ENCODE measurements around the gene BCL2L13. TPM values are rescaled to one million over a fixed set of nuclear protein-coding genes. Genes with fewer than 3 reads are reported as not detected.

BCL2L13 gene
- total RNA-seq, 1 experiment from 2014 or later = 38.1 TPM

- TF ChIP-seq IRF1 (CRISPR knock-in tag; IDR thresholded peaks at IDR 0.05) (no peak), ETV6 (CRISPR knock-in tag; IDR thresholded peaks at IDR 0.05) (no peak), E2F5 (CRISPR knock-in tag; IDR thresholded peaks at IDR 0.05) (no peak), ZBTB21 (CRISPR knock-in tag; IDR thresholded peaks at IDR 0.05; ENCODE audit: borderline replicate concordance) (no peak)
Measured at GRCh38 chr22:17601031-17601430, 37.5 kb upstream of the BCL2L13 start (continued).

GRCh38 chr22:17603668-17604067, 34.9 kb upstream of the BCL2L13 start:
- H3K4me3 Mint-ChIP-seq = no peak overlapping the region
- ATAC-seq (no peak), DNase-seq (ENCODE audit: low spot score) (no peak)
- TF ChIP-seq ZNF317 (CRISPR knock-in tag; IDR thresholded peaks at IDR 0.05; ENCODE audit: borderline replicate concordance, low read depth) = no peak
- H3K27me3 Mint-ChIP-seq (ENCODE audit: low read depth) = no peaks in the 10 kb centered on the region
- no peak overlapping the region for H3K27ac Mint-ChIP-seq
- H3K36me3 Mint-ChIP-seq = peaks cover 21% of the 10 kb centered on the region
- POLR2A ChIA-PET = no interaction called here
- H3K9me3 Mint-ChIP-seq = no peaks in the 10 kb centered on the region
- H3K4me1 Mint-ChIP-seq = no peaks in the 10 kb centered on the region
- CTCF ChIA-PET = interaction anchor here (0.6 kb wide), 1 partner anchor 23 kb away, joined by 3 read pairs; no protein-coding TSS in a partner anchor

- no peaks in the 10 kb centered on the region for H3K9me3 Mint-ChIP-seq
- CTCF ChIA-PET = interaction anchor here (2.5 kb wide), 1 partner anchor 48 kb away, joined by 7 read pairs; no protein-coding TSS in a partner anchor
- no peaks in the 10 kb centered on the region for H3K4me1 Mint-ChIP-seq
- peaks cover 17% of the 10 kb centered on the region for H3K36me3 Mint-ChIP-seq
- POLR2A ChIA-PET = interaction anchor here (0.5 kb wide), 1 partner anchor 342 kb away, joined by 6 read pairs; no protein-coding TSS in a partner anchor
- no peak overlapping the region for H3K4me3 Mint-ChIP-seq
- ATAC-seq (no peak), DNase-seq (ENCODE audit: low spot score) (no peak)
- no peak for TF ChIP-seq ZNF512 (CRISPR knock-in tag; IDR thresholded peaks at IDR 0.05; ENCODE audit: borderline replicate concordance)
- no peak for TF ChIP-seq FOXP1 (CRISPR knock-in tag; IDR thresholded peaks at IDR 0.05; ENCODE audit: borderline replicate concordance)
- TF ChIP-seq GRHL2 (CRISPR knock-in tag; IDR thresholded peaks at IDR 0.05; ENCODE audit: insufficient replicate concordance, severe bottlenecking) = no peak
- no peak for TF ChIP-seq TEAD4 (CRISPR knock-in tag; IDR thresholded peaks at IDR 0.05)
- no peak for TF ChIP-seq ZBTB21 (CRISPR knock-in tag; IDR thresholded peaks at IDR 0.05; ENCODE audit: borderline replicate concordance)
- TF ChIP-seq IRF1 (CRISPR knock-in tag; IDR thresholded peaks at IDR 0.05) = no peak
- TF ChIP-seq ZNF263 (CRISPR knock-in tag; IDR thresholded peaks at IDR 0.05; ENCODE audit: low read depth) = no peak
- no peak for TF ChIP-seq ZNF671 (CRISPR knock-in tag; IDR thresholded peaks at IDR 0.05)
- no peak for TF ChIP-seq NR1H2 (CRISPR knock-in tag; IDR thresholded peaks at IDR 0.05)
- TF ChIP-seq ZBTB43 (CRISPR knock-in tag; IDR thresholded peaks at IDR 0.05) = no peak
- no peak overlapping the region for H3K27ac Mint-ChIP-seq
- no peaks in the 10 kb centered on the region for H3K27me3 Mint-ChIP-seq (ENCODE audit: low read depth)
Measured at GRCh38 chr22:17606496-17606895, 32.1 kb upstream of the BCL2L13 start.

- H3K27ac Mint-ChIP-seq = no peak overlapping the region
- no peak overlapping the region for H3K4me3 Mint-ChIP-seq
- ChIA-PET CTCF (interaction anchor here (2.5 kb wide), 1 partner anchor 49 kb away, joined by 7 read pairs; no protein-coding TSS in a partner anchor), POLR2A (no interaction called here)
- no peaks in the 10 kb centered on the region for H3K27me3 Mint-ChIP-seq (ENCODE audit: low read depth)
- H3K9me3 Mint-ChIP-seq = no peaks in the 10 kb centered on the region
- DNase-seq (ENCODE audit: low spot score) (no peak), ATAC-seq (no peak)
- H3K4me1 Mint-ChIP-seq = no peaks in the 10 kb centered on the region
- H3K36me3 Mint-ChIP-seq = peaks cover 31% of the 10 kb centered on the region
- TF ChIP-seq ZNF138 (CRISPR knock-in tag; conservative IDR thresholded peaks at IDR 0.05) (no peak), ZNF396 (CRISPR knock-in tag; IDR thresholded peaks at IDR 0.05; ENCODE audit: borderline replicate concordance) (no peak), ZNF121 (CRISPR knock-in tag; IDR thresholded peaks at IDR 0.05) (no peak), JUN (CRISPR knock-in tag; IDR thresholded peaks at IDR 0.05) (no peak), FOXK1 (CRISPR knock-in tag; IDR thresholded peaks at IDR 0.05) (no peak), SOX15 (CRISPR knock-in tag; IDR thresholded peaks at IDR 0.05) (no peak), IRF1 (CRISPR knock-in tag; IDR thresholded peaks at IDR 0.05) (no peak), ZBTB43 (CRISPR knock-in tag; IDR thresholded peaks at IDR 0.05) (no peak)
- TF ChIP-seq, protein P1, sequence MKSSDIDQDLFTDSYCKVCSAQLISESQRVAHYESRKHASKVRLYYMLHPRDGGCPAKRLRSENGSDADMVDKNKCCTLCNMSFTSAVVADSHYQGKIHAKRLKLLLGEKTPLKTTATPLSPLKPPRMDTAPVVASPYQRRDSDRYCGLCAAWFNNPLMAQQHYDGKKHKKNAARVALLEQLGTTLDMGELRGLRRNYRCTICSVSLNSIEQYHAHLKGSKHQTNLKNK (CRISPR knock-in tag; IDR thresholded peaks at IDR 0.05) = no peak
Measured at GRCh38 chr22:17607891-17608521, 30.6 kb upstream of the BCL2L13 start.
